HFF-Myc (cell line): ENCODE results near the gene SLC19A3.

ENCODE experiments used
- DNase-seq: peaks from one replicate; pipeline ENCODE4 v3.0.0-alpha.2; 2011; ENCODE audit warnings: low read depth; ENCODE audit errors: extremely low read depth
- H3K4me3 ChIP-seq: replicated peaks from 2 replicates; pipeline ENCODE4 v1.5.1; 2011; ENCODE audit warnings: low read depth, mild to moderate bottlenecking, control low read depth, low read length
- CTCF ChIP-seq: IDR thresholded peaks from 2 replicates; pipeline ENCODE4 v1.5.1; 2012; ENCODE audit warnings: mild to moderate bottlenecking, low read depth, low read length, control low read depth; ENCODE audit errors: missing control alignments

Gene SLC19A3

DNA sequence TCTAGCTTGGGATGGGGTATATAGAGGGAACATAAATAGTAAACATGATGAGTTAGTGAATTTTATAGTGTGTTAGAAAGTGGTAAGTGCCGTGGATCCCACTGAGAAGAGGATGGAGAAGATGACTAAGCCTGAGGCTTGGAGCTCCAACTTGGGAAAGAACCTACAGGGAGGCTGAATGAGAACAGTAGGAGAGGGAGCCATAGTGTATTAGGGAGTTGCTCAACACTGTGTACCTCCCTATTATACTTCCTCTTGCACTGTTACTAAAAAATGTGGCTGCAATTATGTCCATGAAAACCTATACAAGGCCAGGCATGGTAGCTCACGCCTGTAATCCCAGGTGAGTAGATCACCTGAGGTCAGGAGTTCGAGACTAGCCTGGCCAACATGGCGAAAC is 2.9 kb upstream of the SLC19A3 start:
- no peak overlapping the region for H3K4me3 ChIP-seq
- TF ChIP-seq CTCF, result no peak
- no peak for DNase-seq

- TF ChIP-seq CTCF, result no peak
- no peak overlapping the region for H3K4me3 ChIP-seq
- DNase-seq, result no peak
These were observed 1.8 kb upstream of the SLC19A3 start for GRCh38 chr2:227719641-227720040.

DNA sequence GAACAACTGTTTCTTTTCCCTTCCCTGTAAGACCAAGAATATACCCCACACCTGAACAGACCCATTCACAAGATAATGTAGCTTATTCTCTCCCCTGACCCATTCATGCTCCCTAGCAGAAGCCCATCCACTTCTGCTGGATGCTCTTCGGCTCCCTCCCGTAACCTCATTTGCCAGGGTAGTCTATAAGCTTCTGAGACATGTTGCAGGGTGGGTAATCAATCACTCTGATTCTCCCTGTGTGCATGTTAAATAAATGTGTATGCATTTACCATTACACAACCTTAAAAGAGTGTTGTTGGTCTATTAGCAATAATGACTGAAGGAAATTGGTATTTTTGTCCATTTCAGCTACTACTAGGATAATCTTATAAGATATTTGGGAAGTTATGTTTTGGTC is 1.3 kb downstream of the SLC19A3 start:
- no peak for DNase-seq
- TF ChIP-seq CTCF, result no peak
- no peak overlapping the region for H3K4me3 ChIP-seq

GRCh38 chr2:227713291-227713690 is 4.5 kb downstream of the SLC19A3 start:
- no peak for TF ChIP-seq CTCF
- no peak for DNase-seq
- H3K4me3 ChIP-seq, result no peak overlapping the region

- DNase-seq, result no peak
- TF ChIP-seq CTCF, result no peak
- no peak overlapping the region for H3K4me3 ChIP-seq
These were observed 6.8 kb downstream of the SLC19A3 start for GRCh38 chr2:227710986-227711385.

DNA sequence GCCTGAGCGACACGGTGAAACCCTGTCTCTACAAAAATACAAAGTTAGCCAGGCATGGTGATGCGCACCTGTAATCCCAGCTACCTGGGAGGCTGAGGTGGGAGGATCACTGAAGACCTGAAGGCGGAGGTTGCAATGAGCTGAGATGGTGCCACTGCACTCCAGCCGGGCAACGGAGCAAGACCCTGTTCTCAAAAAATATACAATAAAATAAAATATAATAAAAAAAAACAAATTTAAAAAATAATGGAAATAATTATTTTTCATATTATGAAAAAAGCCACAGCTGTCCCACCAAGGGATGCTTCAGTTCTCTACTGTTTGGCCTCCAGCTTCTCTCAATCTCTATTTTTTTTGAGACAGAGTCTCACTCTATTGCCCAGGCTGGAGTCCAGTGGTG is 10.4 kb downstream of the SLC19A3 start:
- no peak for DNase-seq
- TF ChIP-seq CTCF, result no peak

DNA sequence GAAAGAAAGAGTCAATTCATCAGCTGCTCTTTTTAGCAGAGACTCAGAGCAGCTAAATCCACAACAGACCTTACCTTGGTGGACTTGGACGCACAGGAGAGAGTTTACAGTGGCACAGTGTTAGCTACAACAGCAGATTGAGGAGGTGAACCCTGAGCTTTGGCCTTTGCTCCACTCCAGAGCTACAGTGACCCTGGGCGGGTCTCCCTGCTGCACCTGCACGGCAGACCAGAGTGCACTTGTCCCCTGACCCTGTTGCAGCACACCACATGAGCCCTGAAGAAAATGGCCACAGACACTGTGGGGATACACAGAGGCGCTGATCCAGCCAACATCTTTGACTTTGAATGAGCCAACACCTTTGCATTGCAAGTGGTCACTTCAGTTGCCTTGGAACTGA is 11.0 kb downstream of the SLC19A3 start:
- DNase-seq, result no peak
- no peak for TF ChIP-seq CTCF
- H3K4me3 ChIP-seq, result no peak overlapping the region

More for the DNA sequence above, 10.4 kb downstream of the SLC19A3 start:
- H3K4me3 ChIP-seq, result no peak overlapping the region
